CD4-positive, alpha-beta T cell treated with Interleukin-15 for 4 hours (primary cell): ENCODE measurements around the gene SERF1B.
"Not testable (repeated sequence)": the region's sequence is repeated elsewhere in the genome, so short reads cannot be mapped to it uniquely, and the experiment has no call there.

Source experiments
- DNase-seq: peaks from one replicate; pipeline ENCODE4 v3.0.0-alpha.2; 2020; ENCODE audit warnings: low spot score

SERF1B gene

GRCh38 chr5:70025106-70025844, at the start of gene SERF1B:
Gene SERF1B, plus strand, starts transcription at chr5:70025251. Its CDS starts 201 bp downstream, at chr5:70025452.
- not testable (repeated sequence) for DNase-seq

GRCh38 chr5:69991713-69992112, 33.3 kb upstream of the SERF1B start:
- DNase-seq: not testable (repeated sequence)

- DNase-seq: not testable (repeated sequence)
Measured at GRCh38 chr5:69995535-69995934, 29.5 kb upstream of the SERF1B start.

GRCh38 chr5:70020660-70021059, 4.4 kb upstream of the SERF1B start:
- not testable (repeated sequence) for DNase-seq

- DNase-seq: not testable (repeated sequence)
Measured at GRCh38 chr5:70025845-70026145, 744 bp downstream of the SERF1B start.

- not testable (repeated sequence) for DNase-seq
Measured at GRCh38 chr5:70031204-70031603, 6.2 kb downstream of the SERF1B start.

GRCh38 chr5:70041411-70041810, 16.4 kb downstream of the SERF1B start:
- not testable (repeated sequence) for DNase-seq

- DNase-seq: not testable (repeated sequence)
Measured at GRCh38 chr5:70049790-70050142, 24.7 kb downstream of the SERF1B start.

- not testable (repeated sequence) for DNase-seq
Measured at GRCh38 chr5:70056289-70056942, 31.4 kb downstream of the SERF1B start.

GRCh38 chr5:70057140-70057539, 32.1 kb downstream of the SERF1B start:
- not testable (repeated sequence) for DNase-seq

- not testable (repeated sequence) for DNase-seq
Measured at GRCh38 chr5:70077632-70078031, 52.6 kb downstream of the SERF1B start.

- DNase-seq: not testable (repeated sequence)
Measured at GRCh38 chr5:70088907-70089464, 63.9 kb downstream of the SERF1B start.

GRCh38 chr5:70091776-70092175, 66.7 kb downstream of the SERF1B start:
- not testable (repeated sequence) for DNase-seq
